Measurements from ENCODE around the gene ABLIM3.

GRCh38 chr5:149301744-149302380 is 160.6 kb downstream of the ABLIM3 start:
- no peak for TF ChIP-seq CTCF (IDR thresholded peaks at IDR 0.05; ENCODE audit: poor library complexity)
- TF ChIP-seq EZH2phosphoT487 (IDR thresholded peaks at IDR 0.05; ENCODE audit: low read depth, severe bottlenecking, unreplicated experiment), result no peak
- no peak for TF ChIP-seq EZH2 (IDR thresholded peaks at IDR 0.05; ENCODE audit: borderline replicate concordance)

Measured in hepatocyte (in vitro differentiated cells).